Keratinocyte (primary cell): Measurements from ENCODE around the gene OR6C3.
"Not testable (repeated sequence)": the region's sequence is repeated elsewhere in the genome, so short reads cannot be mapped to it uniquely, and the experiment has no call there.

Experiments used
- EZH2 ChIP-seq: IDR thresholded peaks from one replicate; pipeline ENCODE4 v1.6.1; 2012; ENCODE audit warnings: inconsistent platforms, mild to moderate bottlenecking, low read length, moderate library complexity
- TF ChIP-seq, protein P1 (sequence below), 3 experiments: IDR thresholded peaks in 1 of 3; conservative IDR thresholded peaks in 1 of 3; optimal IDR thresholded peaks in 1 of 3; 2 replicates in 2 of 3; 3 replicates in 1 of 3; pipeline versions ENCODE3 to v1.5.1; 2011; ENCODE audit warnings: low read length in 3 of 3, mild to moderate bottlenecking in 3 of 3, moderate library complexity in 2 of 3, control low read depth in 1 of 3, inconsistent platforms in 1 of 3; ENCODE audit not compliant: insufficient read depth in 2 of 3; ENCODE audit errors: extremely low read depth in 1 of 3

DNA sequence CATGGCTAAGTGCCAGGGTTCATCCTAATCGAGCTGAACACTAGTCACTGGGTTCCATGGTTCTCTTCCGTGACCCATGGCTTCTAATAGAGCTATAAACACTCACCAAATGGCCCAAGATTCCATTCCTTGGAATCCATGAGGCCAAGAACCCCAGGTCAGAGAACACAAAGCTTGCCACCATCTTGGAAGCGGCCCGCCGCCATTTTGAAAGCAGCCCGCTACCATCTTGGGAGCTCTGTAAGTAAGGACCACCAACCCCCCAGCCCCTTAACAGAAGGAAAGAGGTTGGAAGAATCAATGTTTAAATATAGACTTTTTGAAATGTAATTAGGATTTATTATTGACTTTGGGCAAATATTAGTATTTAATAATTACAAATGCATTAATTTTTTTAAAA lies 4.7 kb upstream of the OR6C3 start:
- TF ChIP-seq, protein P1, sequence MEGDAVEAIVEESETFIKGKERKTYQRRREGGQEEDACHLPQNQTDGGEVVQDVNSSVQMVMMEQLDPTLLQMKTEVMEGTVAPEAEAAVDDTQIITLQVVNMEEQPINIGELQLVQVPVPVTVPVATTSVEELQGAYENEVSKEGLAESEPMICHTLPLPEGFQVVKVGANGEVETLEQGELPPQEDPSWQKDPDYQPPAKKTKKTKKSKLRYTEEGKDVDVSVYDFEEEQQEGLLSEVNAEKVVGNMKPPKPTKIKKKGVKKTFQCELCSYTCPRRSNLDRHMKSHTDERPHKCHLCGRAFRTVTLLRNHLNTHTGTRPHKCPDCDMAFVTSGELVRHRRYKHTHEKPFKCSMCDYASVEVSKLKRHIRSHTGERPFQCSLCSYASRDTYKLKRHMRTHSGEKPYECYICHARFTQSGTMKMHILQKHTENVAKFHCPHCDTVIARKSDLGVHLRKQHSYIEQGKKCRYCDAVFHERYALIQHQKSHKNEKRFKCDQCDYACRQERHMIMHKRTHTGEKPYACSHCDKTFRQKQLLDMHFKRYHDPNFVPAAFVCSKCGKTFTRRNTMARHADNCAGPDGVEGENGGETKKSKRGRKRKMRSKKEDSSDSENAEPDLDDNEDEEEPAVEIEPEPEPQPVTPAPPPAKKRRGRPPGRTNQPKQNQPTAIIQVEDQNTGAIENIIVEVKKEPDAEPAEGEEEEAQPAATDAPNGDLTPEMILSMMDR (optimal IDR thresholded peaks at IDR 0.05 in 1 of 3, IDR thresholded peaks at IDR 0.05 in 1 of 3, conservative IDR thresholded peaks at IDR 0.05 in 1 of 3; ENCODE audit: extremely low read depth in 1 of 3, insufficient read depth in 2 of 3, low read length in 3 of 3) = not testable (repeated sequence)
- not testable (repeated sequence) for TF ChIP-seq EZH2
